PC-9 (cell line): ENCODE data around the gene LIPH. TPM values are rescaled to one million over a fixed set of nuclear protein-coding genes. Genes with fewer than 3 reads are reported as not detected.
A peak's percentile ranks its signal among the peaks of the same experiment; 100 is the strongest.

ENCODE experiments used
- BruUV-seq: library from RNA; stranded (reverse); fragments of 400-500 nt; replicated peaks from 2 replicates; lab custom pipeline; 2021; lab: Mats Ljungman, UMichigan
- CTCF ChIA-PET: fragments of 300-600 bp; sonication (Branson Sonifier 250); formaldehyde crosslinking; loops from one replicate; lab custom pipeline; 2022; ENCODE audit warnings: antibody characterized with exemption; lab: Charles Lee
- POLR2A ChIA-PET: fragments of 300-600 bp; sonication (Branson Sonifier 250); formaldehyde crosslinking; loops from one replicate; lab custom pipeline; 2022; ENCODE audit warnings: antibody characterized with exemption; ENCODE audit not compliant: unreplicated experiment; lab: Charles Lee
- DNase-seq, 2 experiments: peaks; one replicate each; pipeline versions ENCODE4 v3.0.0 to v3.0.0-alpha.2; 2015 to 2022; ENCODE audit warnings: mixed read lengths in 1 of 2
- H2AFZ ChIP-seq: fragments of 200-600 bp; sonication (generic); 2 replicates; pipeline ENCODE4 v1.8.1; 2017; ENCODE audit warnings: antibody characterized with exemption
- H3F3A ChIP-seq: fragments of 200-600 bp; sonication (generic); 2 replicates; pipeline ENCODE4 v1.8.1; 2017; ENCODE audit warnings: antibody characterized with exemption, mild to moderate bottlenecking, low read depth; ENCODE audit not compliant: insufficient read depth
- H3K27ac ChIP-seq: fragments of 200-600 bp; sonication (generic); 2 replicates; pipeline ENCODE4 v1.6.1; 2016; ENCODE audit warnings: mixed run types
- H3K27me3 ChIP-seq: fragments of 200-600 bp; sonication (generic); 2 replicates; pipeline ENCODE4 v1.6.1; 2016; ENCODE audit warnings: low read depth, mixed run types; ENCODE audit not compliant: insufficient read depth
- H3K36me3 ChIP-seq: fragments of 200-600 bp; sonication (generic); 2 replicates; pipeline ENCODE4 v1.6.1; 2016; ENCODE audit warnings: low read depth, mixed run types
- H3K4me1 ChIP-seq: fragments of 200-600 bp; sonication (generic); replicated peaks from 2 replicates; pipeline ENCODE4 v1.6.1; 2016; ENCODE audit warnings: mixed run types; ENCODE audit not compliant: insufficient read depth
- H3K4me2 ChIP-seq: fragments of 200-600 bp; sonication (generic); 2 replicates; pipeline ENCODE4 v1.6.1; 2017; ENCODE audit warnings: mixed run types
- H3K4me3 ChIP-seq: fragments of 200-600 bp; sonication (generic); 2 replicates; pipeline ENCODE4 v1.6.1; 2016; ENCODE audit warnings: mixed run types
- H3K79me2 ChIP-seq: fragments of 200-600 bp; sonication (generic); 2 replicates; pipeline ENCODE4 v1.6.1; 2017; ENCODE audit warnings: low read depth, mixed run types
- H3K9me2 ChIP-seq: fragments of 200-600 bp; sonication (generic); 2 replicates; pipeline ENCODE4 v1.8.1; 2017; ENCODE audit warnings: mild to moderate bottlenecking; ENCODE audit not compliant: insufficient read depth
- H3K9me3 ChIP-seq: fragments of 200-600 bp; sonication (generic); 2 replicates; pipeline ENCODE4 v1.8.1; 2016; ENCODE audit warnings: low read depth; ENCODE audit not compliant: insufficient read depth
- H4K20me1 ChIP-seq: fragments of 200-600 bp; sonication (generic); 2 replicates; pipeline ENCODE4 v1.8.1; 2017; ENCODE audit not compliant: insufficient read depth
- CTCF ChIP-seq: fragments of 200-600 bp; sonication (generic); conservative IDR thresholded peaks from 2 replicates; pipeline ENCODE4 v1.6.1; 2017; ENCODE audit warnings: mixed run types, antibody characterized with exemption, mild to moderate bottlenecking, moderate library complexity
- EZH2 ChIP-seq: fragments of 200-600 bp; sonication (generic); IDR thresholded peaks from 2 replicates; pipeline ENCODE4 v1.8.0; 2017; ENCODE audit warnings: antibody characterized with exemption, low read depth
- intact Hi-C: fragments of 100-400 bp; cut with micrococcal nuclease; formaldehyde crosslinking; loops from one replicate; pipeline ENCODE4 v1.10.0; 2022; ENCODE audit not compliant: unreplicated experiment
- total RNA-seq: library from RNA; stranded (reverse); gene quantifications from 2 replicates; pipeline ENCODE4 v1.2.3, GENCODE V29; 2021

Gene LIPH
- total RNA-seq, 1 experiment from 2014 or later = 44.7 TPM

GRCh38 chr3:185586686-185587039 is 34.3 kb upstream of the LIPH start:
- no peaks in the 10 kb centered on the region for H3K27me3 ChIP-seq
- H3K27ac ChIP-seq = peak overlapping the region; percentile 63
- TF ChIP-seq CTCF (no peak), EZH2 (no peak)
- no peaks in the 10 kb centered on the region for H3K9me3 ChIP-seq
- H3K9me2 ChIP-seq = no peaks in the 10 kb centered on the region
- intact Hi-C loops = loop anchor here (5.0 kb wide), 3 partner anchors 89 to 234 kb away; partner anchors contain the start of gene TMEM41A
- peak overlapping the region; percentile 77 for H2AFZ ChIP-seq
- ChIA-PET CTCF (interaction anchor here (0.6 to 1.0 kb wide), 3 partner anchors 88 to 656 kb away, joined by 3 to 8 read pairs (median 5); no protein-coding TSS in a partner anchor), POLR2A (interaction anchor here (0.5 to 1.5 kb wide), 8 partner anchors 28 to 1196 kb away, joined by 3 to 24 read pairs (median 3); partner anchors contain the start of gene EIF4A2)
- TSS peak; percentile 74 for BruUV-seq
- H3F3A ChIP-seq = peaks cover 4% of the 10 kb centered on the region; the same call in 1 of the 2 replicates
- H3K4me1 ChIP-seq = peaks cover 18% of the 10 kb centered on the region
- peaks cover 18% of the 10 kb centered on the region for H4K20me1 ChIP-seq
- H3K36me3 ChIP-seq = peaks cover 3% of the 10 kb centered on the region; the same call in 1 of the 2 replicates
- H3K4me2 ChIP-seq = peak overlapping the region; percentile 95
- no peak for DNase-seq
- peak overlapping the region; percentile 78 for H3K4me3 ChIP-seq
- H3K79me2 ChIP-seq = peaks cover 36% of the 10 kb centered on the region

- no peaks in the 10 kb centered on the region for H3K36me3 ChIP-seq
- H3K9me2 ChIP-seq = no peaks in the 10 kb centered on the region
- peak within 1 kb of the TSS; percentile 73 for H3K27ac ChIP-seq
- peaks cover 18% of the 10 kb centered on the region for H4K20me1 ChIP-seq
- ChIA-PET CTCF (interaction anchor here (0.6 to 1.0 kb wide), 2 partner anchors 278 to 296 kb away, joined by 3 to 5 read pairs; no protein-coding TSS in a partner anchor), POLR2A (interaction anchor here (0.5 to 1.5 kb wide), 19 partner anchors 10 to 1197 kb away, joined by 3 to 24 read pairs (median 3); partner anchors contain the start of genes DNAJB11 and EIF4A2)
- peaks cover 36% of the 10 kb centered on the region for H3K79me2 ChIP-seq
- H3K4me2 ChIP-seq = peak within 1 kb of the TSS; percentile 95
- DNase-seq = peak; percentile 99 to 100
- peak within 1 kb of the TSS; percentile 97 for H2AFZ ChIP-seq
- TF ChIP-seq CTCF (no peak), EZH2 (no peak)
- H3F3A ChIP-seq = peaks cover 4% of the 10 kb centered on the region; the same call in 1 of the 2 replicates
- H3K27me3 ChIP-seq = no peaks in the 10 kb centered on the region
- peaks cover 18% of the 10 kb centered on the region for H3K4me1 ChIP-seq
- H3K4me3 ChIP-seq = peak within 1 kb of the TSS; percentile 78
- H3K9me3 ChIP-seq = no peaks in the 10 kb centered on the region
- intact Hi-C loops = loop anchor here (5.0 kb wide), 3 partner anchors 89 to 234 kb away; partner anchors contain the start of gene TMEM41A
- no TSS peak for BruUV-seq
These were observed 33.7 kb upstream of the LIPH start, which contains the start of gene SENP2 for GRCh38 chr3:185585859-185586685. Gene SENP2, plus strand, starts transcription at chr3:185586295. Its CDS starts 119 bp downstream, at chr3:185586414.

GRCh38 chr3:185585518-185585858 is 33.1 kb upstream of the LIPH start:
- intact Hi-C loops = loop anchor here (5.0 kb wide), 3 partner anchors 88 to 233 kb away; partner anchors contain the start of gene TMEM41A
- H3K4me3 ChIP-seq = peak overlapping the region; percentile 78
- TF ChIP-seq EZH2 (no peak), CTCF (no peak)
- no peaks in the 10 kb centered on the region for H3K9me2 ChIP-seq
- peaks cover 36% of the 10 kb centered on the region for H3K79me2 ChIP-seq
- ChIA-PET POLR2A (interaction anchor here (0.6 to 1.5 kb wide), 8 partner anchors 10 to 985 kb away, joined by 3 to 24 read pairs (median 6); partner anchors contain the start of gene DNAJB11), CTCF (interaction anchor here (0.6 to 1.0 kb wide), 2 partner anchors 277 to 295 kb away, joined by 3 to 5 read pairs; no protein-coding TSS in a partner anchor)
- no peak for DNase-seq
- H3K4me1 ChIP-seq = peaks cover 18% of the 10 kb centered on the region
- no peaks in the 10 kb centered on the region for H3K9me3 ChIP-seq
- H3F3A ChIP-seq = peaks cover 4% of the 10 kb centered on the region; the same call in 1 of the 2 replicates
- peak overlapping the region; percentile 73 for H3K27ac ChIP-seq
- no peaks in the 10 kb centered on the region for H3K36me3 ChIP-seq
- H3K27me3 ChIP-seq = no peaks in the 10 kb centered on the region
- TSS peak; percentile 97 for BruUV-seq
- peak overlapping the region; percentile 94 for H3K4me2 ChIP-seq
- peaks cover 18% of the 10 kb centered on the region for H4K20me1 ChIP-seq
- H2AFZ ChIP-seq = peak overlapping the region; percentile 97
